Effector memory CD4-positive, alpha-beta T cell (primary cell): ENCODE data around the gene SERINC3.

Experiments used
- DNase-seq, 3 donors: peaks; one replicate each; pipeline ENCODE4 v3.0.0-alpha.2; 2020
- H3K27ac ChIP-seq: 2 replicates; pipeline ENCODE4 v1.7.0; 2013; ENCODE audit warnings: mild to moderate bottlenecking, low read length, moderate library complexity; ENCODE audit not compliant: insufficient read depth, poor library complexity, severe bottlenecking
- H3K27me3 ChIP-seq: replicated peaks from 2 replicates; pipeline ENCODE4 v1.7.0; 2013; ENCODE audit warnings: mild to moderate bottlenecking, low read length; ENCODE audit not compliant: insufficient read depth, control insufficient read depth, poor library complexity, severe bottlenecking
- H3K36me3 ChIP-seq: 2 replicates; pipeline ENCODE4 v1.7.0; 2013; ENCODE audit warnings: mild to moderate bottlenecking, low read length, moderate library complexity; ENCODE audit not compliant: control insufficient read depth, insufficient read depth
- H3K4me1 ChIP-seq: 2 replicates; pipeline ENCODE4 v1.7.0; 2013; ENCODE audit warnings: low read length, mild to moderate bottlenecking; ENCODE audit not compliant: control insufficient read depth, insufficient read depth, poor library complexity, severe bottlenecking
- H3K4me3 ChIP-seq: 2 replicates; pipeline ENCODE4 v1.7.0; 2013; ENCODE audit warnings: low read length, low read depth, mild to moderate bottlenecking; ENCODE audit not compliant: insufficient read depth, poor library complexity, severe bottlenecking
- H3K9me3 ChIP-seq: 2 replicates; pipeline ENCODE4 v1.7.0; 2013; ENCODE audit warnings: mild to moderate bottlenecking, low read length, moderate library complexity; ENCODE audit not compliant: control insufficient read depth

Gene SERINC3

DNA sequence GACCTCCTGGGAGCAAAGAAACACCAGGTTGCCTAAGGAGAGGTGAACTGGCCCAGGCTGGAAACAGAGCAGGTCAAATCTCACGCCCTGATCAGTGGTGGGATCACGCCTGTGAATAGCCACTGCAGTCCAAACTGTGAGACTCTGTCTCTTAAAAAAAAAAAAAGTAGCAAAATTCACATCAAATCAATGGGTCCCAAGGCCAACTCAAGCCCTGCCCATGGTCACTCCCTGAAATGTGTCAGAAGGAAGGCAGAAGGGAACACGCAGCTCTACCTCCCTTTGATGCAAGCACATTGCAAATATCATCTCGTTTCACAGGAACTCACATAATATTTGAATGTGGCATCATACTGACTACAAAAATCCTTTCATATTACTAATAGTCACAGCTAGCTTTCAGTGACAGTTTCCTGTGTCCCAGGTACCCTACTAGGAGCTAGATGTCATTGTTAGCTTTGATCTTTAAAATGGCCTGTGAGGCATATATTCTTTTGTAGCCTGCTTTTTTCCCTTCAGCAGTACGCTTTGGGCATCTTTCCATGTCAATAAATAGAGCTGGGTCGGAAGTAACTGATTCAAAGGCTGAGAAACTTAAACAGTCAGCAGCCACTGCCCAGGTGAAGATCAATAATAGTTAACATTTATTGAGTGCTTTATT, 60.6 kb downstream of the SERINC3 start:
- no peak overlapping the region for H3K27ac ChIP-seq
- H3K9me3 ChIP-seq, result no peaks in the 10 kb centered on the region
- H3K27me3 ChIP-seq, result no peaks in the 10 kb centered on the region
- no peaks in the 10 kb centered on the region for H3K36me3 ChIP-seq
- H3K4me1 ChIP-seq, result no peaks in the 10 kb centered on the region
- DNase-seq, result no peak
- H3K4me3 ChIP-seq, result no peak overlapping the region

GRCh38 chr20:44460795-44461141, 61.1 kb downstream of the SERINC3 start:
- DNase-seq, result no peak
- H3K27ac ChIP-seq, result no peak overlapping the region
- H3K36me3 ChIP-seq, result no peaks in the 10 kb centered on the region
- no peaks in the 10 kb centered on the region for H3K9me3 ChIP-seq
- H3K4me1 ChIP-seq, result no peaks in the 10 kb centered on the region
- no peaks in the 10 kb centered on the region for H3K27me3 ChIP-seq
- H3K4me3 ChIP-seq, result no peak overlapping the region

DNA sequence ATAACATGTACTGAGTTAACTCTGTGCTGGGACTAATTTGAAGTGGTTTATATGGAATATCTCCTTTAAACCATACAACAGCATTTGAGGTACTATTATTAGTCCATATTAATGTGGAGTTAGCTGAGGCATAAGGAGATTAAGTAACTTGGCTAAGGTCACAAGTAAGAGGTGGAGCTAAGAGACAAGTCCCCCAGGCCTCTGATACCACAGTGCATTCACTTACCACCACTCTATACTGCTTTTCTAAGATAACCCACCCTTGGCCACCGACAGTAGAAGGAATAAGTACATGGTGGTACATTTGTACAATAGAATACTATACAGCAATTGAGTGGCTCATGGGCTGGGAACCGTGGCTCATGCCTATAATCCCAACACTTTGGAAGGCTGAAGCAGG, 62.6 kb downstream of the SERINC3 start:
- DNase-seq, result no peak
- H3K4me1 ChIP-seq, result no peaks in the 10 kb centered on the region
- no peaks in the 10 kb centered on the region for H3K27me3 ChIP-seq
- no peak overlapping the region for H3K4me3 ChIP-seq
- H3K9me3 ChIP-seq, result no peaks in the 10 kb centered on the region
- no peaks in the 10 kb centered on the region for H3K36me3 ChIP-seq
- no peak overlapping the region for H3K27ac ChIP-seq

DNA sequence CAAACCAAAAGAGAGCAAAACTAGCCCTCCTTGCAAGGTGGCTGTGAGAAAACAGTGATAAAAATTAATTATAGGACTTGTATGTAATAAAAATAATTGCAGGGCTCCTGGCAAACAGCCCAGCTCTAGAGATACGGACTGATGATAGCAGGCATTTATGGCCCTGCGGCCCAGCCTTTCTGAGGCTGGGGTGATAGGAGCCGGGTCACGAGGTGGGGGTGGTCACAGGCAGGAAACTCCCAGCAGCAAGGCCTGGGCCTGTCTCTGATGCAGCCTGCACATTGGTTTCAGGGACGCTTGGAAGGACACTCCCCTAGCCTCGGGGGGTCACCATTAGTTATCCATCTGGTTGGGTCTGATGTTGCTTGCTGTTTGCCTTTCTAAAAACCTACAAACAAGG, 64.9 kb downstream of the SERINC3 start:
- Histone ChIP-seq H3K4me1 (no peaks in the 10 kb centered on the region), H3K4me3 (no peak overlapping the region), H3K27me3 (no peaks in the 10 kb centered on the region), H3K36me3 (no peaks in the 10 kb centered on the region), H3K9me3 (no peaks in the 10 kb centered on the region), H3K27ac (no peak overlapping the region)
- no peak for DNase-seq

DNA sequence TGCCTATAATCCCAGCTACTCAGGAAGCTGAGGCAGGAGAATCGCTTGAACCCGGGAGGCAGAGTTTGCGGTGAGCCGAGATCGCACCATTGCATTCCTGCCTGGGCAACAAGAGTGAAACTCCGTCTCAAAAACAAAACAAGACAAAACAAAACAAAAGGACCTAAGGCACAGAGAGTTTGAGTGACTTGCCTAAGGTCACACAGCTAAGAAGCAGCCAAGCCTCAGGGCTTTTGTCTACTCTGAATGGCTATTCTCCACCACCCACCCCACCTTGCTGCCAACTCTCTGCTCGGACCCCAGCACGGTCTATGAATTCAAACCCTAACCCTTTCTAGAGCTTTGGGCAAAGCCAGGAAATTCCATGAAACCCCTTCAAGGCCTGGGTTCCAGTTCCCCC, 65.3 kb downstream of the SERINC3 start:
- Histone ChIP-seq H3K36me3 (no peaks in the 10 kb centered on the region), H3K9me3 (no peaks in the 10 kb centered on the region), H3K4me1 (no peaks in the 10 kb centered on the region), H3K27ac (no peak overlapping the region), H3K27me3 (no peaks in the 10 kb centered on the region), H3K4me3 (no peak overlapping the region)
- DNase-seq, result no peak

DNA sequence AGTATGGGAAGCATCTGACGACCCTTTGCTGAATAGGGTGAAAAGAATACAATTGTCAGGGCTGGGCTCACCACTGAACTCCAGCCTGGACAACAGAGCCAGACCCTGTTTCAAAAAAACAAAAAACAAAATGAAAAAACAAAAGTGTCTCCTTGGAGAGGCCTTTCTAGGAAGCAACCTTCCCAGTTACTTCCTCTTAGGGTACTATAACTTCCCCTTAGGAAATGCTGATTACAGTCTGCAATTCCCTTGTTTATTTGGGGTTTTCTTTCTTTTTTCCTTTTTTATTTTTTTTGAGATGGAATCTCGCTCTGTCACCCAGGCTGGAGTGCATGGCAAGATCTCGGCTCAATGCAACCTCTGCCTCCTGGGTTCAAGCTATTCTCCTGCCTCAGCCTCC, 66.7 kb downstream of the SERINC3 start:
- Histone ChIP-seq H3K27me3 (no peaks in the 10 kb centered on the region), H3K4me1 (no peaks in the 10 kb centered on the region), H3K4me3 (no peak overlapping the region), H3K36me3 (no peaks in the 10 kb centered on the region), H3K27ac (no peak overlapping the region), H3K9me3 (no peaks in the 10 kb centered on the region)
- DNase-seq, result no peak

DNA sequence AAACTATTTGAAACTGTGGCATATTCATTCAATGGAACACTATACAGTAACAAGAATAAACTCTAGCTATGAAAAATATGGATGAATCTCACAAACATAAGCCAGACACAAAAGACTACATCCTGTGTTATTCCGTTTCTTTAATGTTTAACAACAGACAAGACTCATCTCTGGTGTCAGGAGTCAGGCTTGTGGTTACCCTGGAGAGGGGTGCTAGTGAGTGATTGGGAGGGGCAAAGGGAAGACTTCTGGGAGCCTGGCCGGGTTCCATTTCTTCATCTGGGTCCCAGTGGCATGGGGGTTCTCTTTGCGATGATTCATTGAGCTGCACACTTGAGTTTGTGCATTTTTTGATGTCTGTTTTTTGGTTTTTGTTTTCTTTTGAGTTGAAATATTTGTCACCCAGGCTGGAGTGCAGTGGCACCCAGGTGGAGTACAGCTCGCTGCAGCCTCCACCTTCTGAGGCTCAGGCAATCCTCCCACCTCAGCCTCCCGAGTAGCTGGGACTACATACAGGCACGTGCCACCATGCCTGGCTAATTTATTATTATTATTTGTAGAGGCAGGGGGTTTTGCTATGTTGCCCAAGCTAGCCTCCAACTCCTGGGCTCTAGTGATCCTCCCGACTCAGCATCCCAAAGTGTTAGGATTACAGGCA, 67.4 kb downstream of the SERINC3 start:
- Histone ChIP-seq H3K27me3 (no peaks in the 10 kb centered on the region), H3K27ac (no peak overlapping the region), H3K9me3 (no peaks in the 10 kb centered on the region), H3K4me1 (no peaks in the 10 kb centered on the region), H3K36me3 (no peaks in the 10 kb centered on the region), H3K4me3 (no peak overlapping the region)
- no peak for DNase-seq

DNA sequence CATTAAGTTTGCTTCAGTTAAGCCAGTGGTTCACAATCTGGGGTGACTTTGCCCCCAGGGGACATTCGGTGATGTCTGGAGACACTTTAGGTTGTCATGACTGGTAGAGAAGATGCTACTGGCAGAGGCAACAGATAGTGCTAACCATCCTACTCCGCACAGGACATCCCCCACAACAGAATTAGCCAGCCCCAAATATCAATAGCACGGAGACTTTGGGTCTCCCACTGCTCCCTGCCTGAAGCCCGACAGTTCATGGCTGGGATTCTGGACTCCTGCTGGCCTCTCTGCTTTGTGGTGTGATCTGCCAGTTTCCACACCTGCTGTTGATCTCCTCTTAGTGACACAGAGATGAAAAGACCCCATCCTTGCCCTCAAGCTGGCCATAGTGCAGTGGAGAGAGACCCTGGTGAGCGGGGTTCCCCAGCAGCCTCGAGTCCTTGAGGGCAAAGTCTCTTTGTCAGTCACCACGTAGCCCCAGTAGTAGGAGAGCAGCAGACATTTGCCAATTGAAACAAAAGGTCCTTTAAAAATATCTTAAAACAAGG, 70.9 kb downstream of the SERINC3 start:
- H3K4me1 ChIP-seq, result no peaks in the 10 kb centered on the region
- H3K27me3 ChIP-seq, result no peaks in the 10 kb centered on the region
- H3K4me3 ChIP-seq, result no peak overlapping the region
- H3K36me3 ChIP-seq, result no peaks in the 10 kb centered on the region
- DNase-seq, result no peak
- H3K27ac ChIP-seq, result no peak overlapping the region
- H3K9me3 ChIP-seq, result no peaks in the 10 kb centered on the region

DNA sequence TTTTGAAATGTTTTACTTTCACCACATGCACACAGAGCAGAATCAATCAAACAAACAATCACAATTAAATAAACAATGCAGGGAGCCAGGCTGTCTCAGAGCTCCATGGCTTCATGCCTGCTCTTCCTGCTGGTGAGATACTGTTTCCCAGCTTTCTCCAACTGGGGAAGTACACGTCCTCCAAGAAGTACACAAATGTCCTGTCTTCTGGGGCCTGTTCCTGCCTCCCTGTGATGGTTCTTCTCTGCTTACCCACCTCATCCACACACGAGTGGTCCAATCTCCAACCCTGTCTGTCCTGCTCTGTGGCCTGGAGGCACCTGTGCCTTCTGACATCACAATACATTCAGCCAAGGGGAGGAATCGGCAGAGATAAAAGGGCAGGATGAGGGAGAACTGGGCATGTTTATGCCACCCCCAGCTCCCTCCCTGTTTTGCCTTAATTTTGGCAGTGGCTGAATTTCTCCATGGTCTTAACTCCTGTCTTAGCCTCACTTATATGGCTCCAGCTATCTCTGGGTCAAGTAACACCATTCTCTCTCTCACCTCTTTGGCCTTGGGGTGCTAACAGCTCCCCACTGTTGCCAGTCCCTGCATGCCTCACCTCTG, 71.5 kb downstream of the SERINC3 start:
- Histone ChIP-seq H3K27me3 (no peaks in the 10 kb centered on the region), H3K27ac (no peak overlapping the region), H3K4me1 (no peaks in the 10 kb centered on the region), H3K9me3 (no peaks in the 10 kb centered on the region), H3K36me3 (no peaks in the 10 kb centered on the region), H3K4me3 (no peak overlapping the region)
- no peak for DNase-seq

DNA sequence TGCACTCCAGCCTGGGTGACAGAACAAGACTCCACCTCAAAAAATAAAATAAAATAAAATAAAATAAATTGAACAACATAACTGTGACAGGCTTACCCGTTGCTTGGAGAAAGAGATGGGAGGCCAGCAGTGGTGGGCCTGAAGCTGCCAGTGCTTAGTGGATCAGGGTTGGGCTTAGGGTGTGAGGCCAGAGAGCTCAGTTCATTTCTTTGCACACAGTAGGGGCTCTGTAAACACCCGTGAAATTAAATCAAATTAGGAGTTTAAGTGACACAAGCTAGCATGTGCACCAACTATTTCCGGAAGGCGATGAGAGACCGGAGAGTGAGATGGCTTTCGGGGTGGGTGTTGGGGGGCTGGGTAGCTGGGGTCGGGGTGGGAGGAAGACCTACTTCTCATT, 72.0 kb downstream of the SERINC3 start:
- Histone ChIP-seq H3K36me3 (no peaks in the 10 kb centered on the region), H3K4me3 (no peak overlapping the region), H3K27ac (no peak overlapping the region), H3K4me1 (no peaks in the 10 kb centered on the region), H3K27me3 (no peaks in the 10 kb centered on the region), H3K9me3 (no peaks in the 10 kb centered on the region)
- DNase-seq, result no peak
